ENCODE measurements around the gene ZSCAN21. TPM values are rescaled to one million over a fixed set of nuclear protein-coding genes. Genes with fewer than 3 reads are reported as not detected.

Gene ZSCAN21
- total RNA-seq, 1 donor from 2014 or later, result 5.4 TPM

- DNase-seq (ENCODE audit: low read depth in 2 of 2), result no peak
These were observed 49.3 kb downstream of the ZSCAN21 start for GRCh38 chr7:100098913-100099312.

GRCh38 chr7:100099452-100099851 lies 49.9 kb downstream of the ZSCAN21 start:
- no peak for DNase-seq (ENCODE audit: low read depth in 2 of 2)

- DNase-seq (ENCODE audit: low read depth in 2 of 2), result peak; percentile 95 to 98
These were observed 50.9 kb downstream of the ZSCAN21 start for GRCh38 chr7:100100420-100101015.

GRCh38 chr7:100101016-100101862 lies 51.7 kb downstream of the ZSCAN21 start, which contains the start of the genes AP4M1 and MCM7:
Gene AP4M1, plus strand, starts transcription at chr7:100101643. Its CDS starts 72 bp downstream, at chr7:100101715.
Gene MCM7, minus strand, starts transcription at chr7:100101397. Its CDS starts 103 bp downstream, at chr7:100101294.
- peak; percentile 94 to 99 for DNase-seq (ENCODE audit: low read depth in 2 of 2)

GRCh38 chr7:100102950-100103840 lies 53.6 kb downstream of the ZSCAN21 start:
- DNase-seq (ENCODE audit: low read depth in 2 of 2), result peak in 1 of 2 donors; percentile 57

GRCh38 chr7:100105534-100105933 lies 56.0 kb downstream of the ZSCAN21 start:
- no peak for DNase-seq (ENCODE audit: low read depth in 2 of 2)

- no peak for DNase-seq (ENCODE audit: low read depth in 2 of 2)
These were observed 57.1 kb downstream of the ZSCAN21 start for GRCh38 chr7:100106633-100107032.

GRCh38 chr7:100107125-100107737 lies 57.7 kb downstream of the ZSCAN21 start:
- no peak for DNase-seq (ENCODE audit: low read depth in 2 of 2)

GRCh38 chr7:100107890-100108289 lies 58.3 kb downstream of the ZSCAN21 start:
- DNase-seq (ENCODE audit: low read depth in 2 of 2), result no peak

GRCh38 chr7:100109521-100110163 lies 60.1 kb downstream of the ZSCAN21 start:
- DNase-seq (ENCODE audit: low read depth in 2 of 2), result no peak

GRCh38 chr7:100111156-100111555 lies 61.6 kb downstream of the ZSCAN21 start:
- DNase-seq (ENCODE audit: low read depth in 2 of 2), result no peak

- no peak for DNase-seq (ENCODE audit: low read depth in 2 of 2)
These were observed 62.3 kb downstream of the ZSCAN21 start for GRCh38 chr7:100111914-100112313.

Other genes with a start within 250 kb of the ZSCAN21 start
- gene CYP3A43, start 221.8 kb upstream of the ZSCAN21 start, total RNA-seq, result not detected in 2 replicates
- 0.13 TPM in 1 of 2 replicates, not detected in the other for gene OR2AE1, start 172.7 kb upstream of the ZSCAN21 start, total RNA-seq
- gene TRIM4, start 130.2 kb upstream of the ZSCAN21 start, total RNA-seq, result 14.6 and 19.3 TPM in 2 replicates
- 0.26 and 0.63 TPM in 2 replicates for gene GJC3, start 120.2 kb upstream of the ZSCAN21 start, total RNA-seq
- gene AZGP1, start 73.7 kb upstream of the ZSCAN21 start, total RNA-seq, result not detected in 2 replicates
- gene ZKSCAN1, start 34.2 kb upstream of the ZSCAN21 start, total RNA-seq, result 21.7 and 30.7 TPM in 2 replicates
- 22.5 and 30.1 TPM in 2 replicates for gene ZNF3, start 31.9 kb downstream of the ZSCAN21 start, total RNA-seq
- gene COPS6, start 39.2 kb downstream of the ZSCAN21 start, total RNA-seq, result 66.1 and 79.3 TPM in 2 replicates
- 54.0 and 106 TPM in 2 replicates for gene MCM7, start 51.6 kb downstream of the ZSCAN21 start, total RNA-seq
- 12.3 and 16.8 TPM in 2 replicates for gene AP4M1, start 51.9 kb downstream of the ZSCAN21 start, total RNA-seq
- gene TAF6, start 69.6 kb downstream of the ZSCAN21 start, total RNA-seq, result 21.6 and 25.8 TPM in 2 replicates
- gene CNPY4, start 69.9 kb downstream of the ZSCAN21 start, total RNA-seq, result 24.4 and 26.2 TPM in 2 replicates
- 2.1 and 2.2 TPM in 2 replicates for gene MBLAC1, start 77.2 kb downstream of the ZSCAN21 start, total RNA-seq
- 84.2 and 112 TPM in 2 replicates for gene LAMTOR4, start 99.1 kb downstream of the ZSCAN21 start, total RNA-seq
- gene TRAPPC14, start 108.9 kb downstream of the ZSCAN21 start, total RNA-seq, result 4.4 and 5.8 TPM in 2 replicates
- 0.13 TPM in 2 replicates for gene GAL3ST4, start 118.8 kb downstream of the ZSCAN21 start, total RNA-seq
- gene GPC2, start 127.6 kb downstream of the ZSCAN21 start, total RNA-seq, result 1.9 and 2.8 TPM in 2 replicates
- 0.13 and 0.38 TPM in 2 replicates for gene STAG3, start 128.1 kb downstream of the ZSCAN21 start, total RNA-seq
- not detected in 2 replicates for gene PVRIG, start 170.2 kb downstream of the ZSCAN21 start, total RNA-seq

Measured in dermis microvascular lymphatic vessel endothelial cell (primary cell).